Urinary bladder (tissue), 4 donors: Measurements from ENCODE around the gene BEST2. TPM values are rescaled to one million over a fixed set of nuclear protein-coding genes. Genes with fewer than 3 reads are reported as not detected.
A peak's percentile ranks its signal among the peaks of the same experiment; 100 is the strongest.

Experiments
- DNase-seq: peaks from one replicate; pipeline ENCODE4 v3.0.0-alpha.2; 2015; ENCODE audit errors: extremely low spot score
- H3K27ac ChIP-seq: one replicate; pipeline ENCODE4 v1.5.1; 2013; ENCODE audit warnings: low read depth, mild to moderate bottlenecking, moderate library complexity
- H3K36me3 ChIP-seq: one replicate; pipeline ENCODE4 v1.6.1; 2013; ENCODE audit warnings: mild to moderate bottlenecking, moderate library complexity; ENCODE audit not compliant: insufficient read depth
- H3K4me1 ChIP-seq: one replicate; pipeline ENCODE4 v1.6.1; 2013; ENCODE audit warnings: mild to moderate bottlenecking, moderate library complexity; ENCODE audit not compliant: insufficient read depth
- H3K4me3 ChIP-seq: one replicate; pipeline ENCODE4 v1.5.1; 2013; ENCODE audit warnings: low read depth, low read length
- WGBS: extraction: QIAGEN DNeasy Blood & Tissue Kit; methylation state at CpG from one replicate; pipeline ENCODE4 v1.1.7; 2013; 5-methylcytosine and 5-hydroxymethylcytosine counted together
- polyA plus RNA-seq: library from polyadenylated mRNA; stranded (reverse); fragments of 200-250 nt; gene quantifications from one replicate; pipeline ENCODE4 v1.2.3, GENCODE V29; 2013
- total RNA-seq: library from RNA; depleted of rRNA; stranded (reverse); fragments of >200 nt; gene quantifications from one replicate; pipeline ENCODE4 v1.2.3, GENCODE V29; 2014
- donor health status: healthy with polysubstance abuse.
- donor health status: healthy.

Gene BEST2
- total and polyA plus RNA-seq, 2 donors = not detected

GRCh38 chr19:12737835-12738351, 13.7 kb upstream of the BEST2 start:
- WGBS = 8% methylated on average over 13 of the region's 13 CpGs
- no peak overlapping the region for H3K27ac ChIP-seq
- no peak for DNase-seq
- H3K36me3 ChIP-seq = no peaks in the 10 kb centered on the region
- H3K4me1 ChIP-seq = peaks cover 1% of the 10 kb centered on the region
- peak overlapping the region; percentile 81 for H3K4me3 ChIP-seq

- DNase-seq = no peak
- H3K36me3 ChIP-seq = no peaks in the 10 kb centered on the region
- WGBS = 84% methylated on average over 22 of the region's 22 CpGs
- H3K4me3 ChIP-seq = no peak overlapping the region
- H3K4me1 ChIP-seq = no peaks in the 10 kb centered on the region
- no peak overlapping the region for H3K27ac ChIP-seq
Measured at GRCh38 chr19:12745166-12745897, 6.3 kb upstream of the BEST2 start.

GRCh38 chr19:12748489-12748888, 3.1 kb upstream of the BEST2 start:
- Histone ChIP-seq H3K4me3 (no peak overlapping the region), H3K36me3 (no peaks in the 10 kb centered on the region), H3K4me1 (no peaks in the 10 kb centered on the region), H3K27ac (no peak overlapping the region)
- 70% methylated on average over 6 of the region's 6 CpGs for WGBS
- DNase-seq = no peak

- Histone ChIP-seq H3K27ac (no peak overlapping the region), H3K4me3 (no peak overlapping the region), H3K4me1 (no peaks in the 10 kb centered on the region), H3K36me3 (no peaks in the 10 kb centered on the region)
- WGBS = 37% methylated on average over 24 of the region's 24 CpGs
- DNase-seq = no peak
Measured at GRCh38 chr19:12749938-12750521, 1.6 kb upstream of the BEST2 start.

- no peaks in the 10 kb centered on the region for H3K4me1 ChIP-seq
- no peaks in the 10 kb centered on the region for H3K36me3 ChIP-seq
- no peak overlapping the region for H3K4me3 ChIP-seq
- DNase-seq = no peak
- H3K27ac ChIP-seq = no peak overlapping the region
- 70% methylated on average over 9 of the region's 9 CpGs for WGBS
Measured at GRCh38 chr19:12750851-12751250, 740 bp upstream of the BEST2 start.

- WGBS = 85% methylated on average over 23 of the region's 23 CpGs
- Histone ChIP-seq H3K27ac (no peak overlapping the region), H3K4me1 (no peaks in the 10 kb centered on the region), H3K4me3 (no peak overlapping the region), H3K36me3 (no peaks in the 10 kb centered on the region)
- DNase-seq = no peak
Measured at GRCh38 chr19:12752056-12752781, 628 bp downstream of the BEST2 start.

GRCh38 chr19:12754465-12755196, 3.0 kb downstream of the BEST2 start:
- no peak overlapping the region for H3K4me3 ChIP-seq
- 69% methylated on average over 50 of the region's 50 CpGs for WGBS
- no peak for DNase-seq
- no peak overlapping the region for H3K27ac ChIP-seq
- no peaks in the 10 kb centered on the region for H3K36me3 ChIP-seq
- H3K4me1 ChIP-seq = no peaks in the 10 kb centered on the region

- Histone ChIP-seq H3K4me3 (no peak overlapping the region), H3K4me1 (no peaks in the 10 kb centered on the region), H3K27ac (no peak overlapping the region), H3K36me3 (no peaks in the 10 kb centered on the region)
- 88% methylated on average over 19 of the region's 19 CpGs for WGBS
- DNase-seq = no peak
Measured at GRCh38 chr19:12756150-12756883, 4.7 kb downstream of the BEST2 start.

GRCh38 chr19:12757544-12758274, 6.1 kb downstream of the BEST2 start:
- Histone ChIP-seq H3K4me1 (no peaks in the 10 kb centered on the region), H3K27ac (no peak overlapping the region), H3K36me3 (no peaks in the 10 kb centered on the region), H3K4me3 (peak overlapping the region; percentile 16)
- 4% methylated on average over 60 of the region's 60 CpGs for WGBS
- DNase-seq = no peak

- WGBS = 88% methylated on average over 6 of the region's 6 CpGs
- no peaks in the 10 kb centered on the region for H3K4me1 ChIP-seq
Measured at GRCh38 chr19:12759686-12760085, 8.1 kb downstream of the BEST2 start.

GRCh38 chr19:12763100-12763499, 11.5 kb downstream of the BEST2 start:
- no peaks in the 10 kb centered on the region for H3K4me1 ChIP-seq
- no peak for DNase-seq
- H3K4me3 ChIP-seq = no peak overlapping the region
- no peak overlapping the region for H3K27ac ChIP-seq
- no peaks in the 10 kb centered on the region for H3K36me3 ChIP-seq
- 96% methylated on average over 11 of the region's 11 CpGs for WGBS

More at GRCh38 chr19:12759686-12760085, 8.1 kb downstream of the BEST2 start:
- H3K4me3 ChIP-seq = no peak overlapping the region
- DNase-seq = no peak
- no peak overlapping the region for H3K27ac ChIP-seq
- no peaks in the 10 kb centered on the region for H3K36me3 ChIP-seq

GRCh38 chr19:12764698-12765097, 13.1 kb downstream of the BEST2 start:
- no peak overlapping the region for H3K4me3 ChIP-seq
- WGBS = 96% methylated on average over 16 of the region's 16 CpGs
- H3K36me3 ChIP-seq = no peaks in the 10 kb centered on the region
- DNase-seq = no peak
- no peaks in the 10 kb centered on the region for H3K4me1 ChIP-seq
- H3K27ac ChIP-seq = no peak overlapping the region
